A549 (cell line): ENCODE results near the gene ITGAL.

Experiments used
- CBX8 ChIP-seq: fragments of 200-600 bp; sonication (generic); IDR thresholded peaks from 2 replicates; pipeline ENCODE4 v1.6.1; 2016
- CEBPB ChIP-seq, 2 experiments: fragments of >200 bp in 1 of 2; sonication (Bioruptor Twin) in 1 of 2; formaldehyde crosslinking in 1 of 2; IDR thresholded peaks; 2 replicates each; pipeline ENCODE4 v1.6.1; 2012 to 2016
- CHD4 ChIP-seq: fragments of 200-600 bp; sonication (generic); IDR thresholded peaks from 2 replicates; pipeline ENCODE4 v1.6.1; 2016; ENCODE audit warnings: antibody characterized with exemption, mild to moderate bottlenecking, borderline replicate concordance
- CTCF ChIP-seq: fragments of >200 bp; sonication (Bioruptor Twin); formaldehyde crosslinking; IDR thresholded peaks from 3 replicates; pipeline ENCODE4 v1.5.1; 2016
- EP300 ChIP-seq, 2 experiments: fragments of >200 bp; sonication (Bioruptor Twin); formaldehyde crosslinking; IDR thresholded peaks; 2 replicates in 1 of 2; 3 replicates in 1 of 2; pipeline ENCODE4 v1.6.1; 2016 to 2017
- GATA3 ChIP-seq: IDR thresholded peaks from 2 replicates; pipeline ENCODE4 v1.6.1; 2012; ENCODE audit warnings: borderline replicate concordance
- HDAC2 ChIP-seq: fragments of 200-600 bp; sonication (generic); IDR thresholded peaks from 2 replicates; pipeline ENCODE4 v1.6.1; 2016
- HMGXB4 ChIP-seq: fragments of 250-450 bp; sonication (Bioruptor Pico); IDR thresholded peaks from 2 replicates; pipeline ENCODE4 v1.5.0; 2021; ENCODE audit warnings: mild to moderate bottlenecking, moderate library complexity, borderline replicate concordance
- MAX ChIP-seq: IDR thresholded peaks from 2 replicates; pipeline ENCODE4 v1.6.1; 2012
- MAZ ChIP-seq: fragments of 150-350 bp; IDR thresholded peaks from 2 replicates; pipeline ENCODE4 v1.6.1; 2014; ENCODE audit warnings: antibody characterized with exemption, low read depth, low read length, borderline replicate concordance
- PHF8 ChIP-seq: fragments of 200-600 bp; sonication (generic); IDR thresholded peaks from 2 replicates; pipeline ENCODE4 v1.6.1; 2016; ENCODE audit warnings: low read depth, mild to moderate bottlenecking, antibody characterized with exemption, moderate library complexity, borderline replicate concordance
- POLR2A ChIP-seq: IDR thresholded peaks from 2 replicates; pipeline ENCODE4 v1.6.1; 2012; ENCODE audit warnings: mild to moderate bottlenecking, low read length
- RAD21 ChIP-seq, 2 experiments: fragments of >200 bp in 1 of 2; sonication (Bioruptor Twin) in 1 of 2; formaldehyde crosslinking in 1 of 2; IDR thresholded peaks in 1 of 2; conservative IDR thresholded peaks in 1 of 2; 2 replicates in 1 of 2; 3 replicates in 1 of 2; pipeline ENCODE4 v1.6.1; 2012 to 2018; ENCODE audit warnings: inconsistent platforms in 1 of 2
- TF ChIP-seq, protein P1 (sequence below): fragments of 450-650 bp; IDR thresholded peaks from 2 replicates; pipeline ENCODE4 v1.6.1; 2014; ENCODE audit warnings: antibody characterized with exemption

DNA sequence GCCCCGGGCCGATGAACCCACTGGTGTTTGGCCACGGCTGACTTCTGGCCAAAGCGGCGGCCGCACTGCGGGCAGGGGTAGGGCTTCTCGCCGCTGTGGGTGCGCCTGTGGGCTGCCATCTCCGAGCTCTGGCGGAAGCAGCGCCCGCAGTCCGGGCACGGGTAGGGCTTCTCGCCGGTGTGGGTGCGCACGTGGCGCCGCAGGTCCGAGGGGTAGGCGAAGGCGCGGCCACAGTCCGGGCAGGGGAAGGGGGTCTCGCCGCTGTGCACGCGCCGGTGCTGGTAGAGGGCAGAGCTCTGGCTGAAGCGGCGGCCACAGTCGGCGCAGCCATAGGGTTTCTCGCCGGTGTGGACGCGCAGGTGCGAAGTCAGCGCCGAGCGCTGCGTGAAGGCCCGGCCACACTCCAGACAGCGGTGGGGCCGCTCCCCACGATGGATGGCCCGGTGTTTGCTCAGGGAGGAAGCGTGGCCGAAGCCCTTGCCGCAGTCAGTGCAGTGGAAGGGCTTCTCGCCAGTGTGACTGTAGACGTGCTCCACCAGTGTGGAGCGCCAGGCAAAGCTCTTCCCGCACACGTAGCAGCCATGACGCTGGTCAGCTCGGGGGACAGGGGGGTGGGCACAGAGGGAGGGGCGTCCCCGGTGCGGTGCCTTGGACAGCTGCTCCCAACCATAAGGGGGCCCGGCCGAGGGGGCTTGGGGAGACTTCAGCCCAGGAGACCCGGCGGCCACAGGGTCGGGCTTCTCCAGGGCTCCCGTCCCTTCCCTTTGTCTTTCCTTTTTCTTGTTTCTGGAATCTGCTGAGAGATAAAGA, 83.0 kb downstream of the ITGAL start:
- TF ChIP-seq CTCF (no peak), POLR2A (no peak), CEBPB (IDR thresholded peaks at IDR 0.05) (no peak), EP300 (IDR thresholded peaks at IDR 0.05) (no peak), CBX8 (no peak), HMGXB4 (CRISPR knock-in tag) (no peak), MAZ (no peak), MAX (no peak), GATA3 (no peak), RAD21 (conservative IDR thresholded peaks at IDR 0.05 in 1 of 2, IDR thresholded peaks at IDR 0.05 in 1 of 2) (no peak), PHF8 (no peak), CHD4 (no peak), HDAC2 (no peak)
- TF ChIP-seq, protein P1, sequence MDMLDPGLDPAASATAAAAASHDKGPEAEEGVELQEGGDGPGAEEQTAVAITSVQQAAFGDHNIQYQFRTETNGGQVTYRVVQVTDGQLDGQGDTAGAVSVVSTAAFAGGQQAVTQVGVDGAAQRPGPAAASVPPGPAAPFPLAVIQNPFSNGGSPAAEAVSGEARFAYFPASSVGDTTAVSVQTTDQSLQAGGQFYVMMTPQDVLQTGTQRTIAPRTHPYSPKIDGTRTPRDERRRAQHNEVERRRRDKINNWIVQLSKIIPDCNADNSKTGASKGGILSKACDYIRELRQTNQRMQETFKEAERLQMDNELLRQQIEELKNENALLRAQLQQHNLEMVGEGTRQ, result no peak
